ENCODE results near the gene ADAMTSL3.
"Not testable (repeated sequence)": the region's sequence is repeated elsewhere in the genome, so short reads cannot be mapped to it uniquely, and the experiment has no call there.

ADAMTSL3 gene

DNA sequence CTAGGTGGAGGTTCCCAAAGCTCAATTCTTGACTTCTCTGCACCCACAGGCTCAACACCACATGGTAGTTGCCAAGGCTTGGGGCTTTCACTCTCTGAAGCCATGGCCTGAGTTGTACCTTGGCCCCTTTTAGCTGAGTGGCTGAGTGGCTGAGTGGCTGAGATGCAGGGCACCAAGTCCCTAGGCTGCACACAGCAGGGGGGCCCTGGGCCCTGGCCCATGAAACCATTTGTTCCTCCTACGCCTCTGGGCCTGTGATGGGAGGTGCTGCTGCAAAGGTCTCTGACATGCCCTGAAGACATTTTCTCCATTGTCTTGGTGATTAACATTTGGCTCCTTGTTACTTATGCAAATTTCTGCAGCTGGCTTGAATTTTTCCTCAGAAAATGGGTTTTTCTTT, 103.4 kb downstream of the ADAMTSL3 start:
- not testable (repeated sequence) for FAIRE-seq

DNA sequence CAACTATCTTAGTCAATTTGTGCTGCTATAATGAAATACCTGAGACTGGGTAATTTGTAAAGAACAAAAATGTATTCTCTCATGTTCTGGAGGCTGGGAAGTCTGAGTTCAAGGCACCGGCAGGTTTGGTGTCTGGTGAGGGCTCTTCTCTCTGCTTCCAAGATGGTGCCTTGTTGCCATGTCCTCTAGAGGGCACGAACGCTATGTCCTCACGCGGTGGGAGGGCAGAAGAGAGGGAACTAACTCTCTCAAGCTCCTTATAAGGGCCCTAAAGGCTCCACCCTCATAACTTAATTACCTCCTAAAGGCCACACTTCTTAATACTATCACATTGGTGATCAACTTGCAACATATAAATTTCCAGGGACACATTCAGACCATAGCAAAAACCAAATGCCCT, 108.4 kb downstream of the ADAMTSL3 start:
- no peak for FAIRE-seq

DNA sequence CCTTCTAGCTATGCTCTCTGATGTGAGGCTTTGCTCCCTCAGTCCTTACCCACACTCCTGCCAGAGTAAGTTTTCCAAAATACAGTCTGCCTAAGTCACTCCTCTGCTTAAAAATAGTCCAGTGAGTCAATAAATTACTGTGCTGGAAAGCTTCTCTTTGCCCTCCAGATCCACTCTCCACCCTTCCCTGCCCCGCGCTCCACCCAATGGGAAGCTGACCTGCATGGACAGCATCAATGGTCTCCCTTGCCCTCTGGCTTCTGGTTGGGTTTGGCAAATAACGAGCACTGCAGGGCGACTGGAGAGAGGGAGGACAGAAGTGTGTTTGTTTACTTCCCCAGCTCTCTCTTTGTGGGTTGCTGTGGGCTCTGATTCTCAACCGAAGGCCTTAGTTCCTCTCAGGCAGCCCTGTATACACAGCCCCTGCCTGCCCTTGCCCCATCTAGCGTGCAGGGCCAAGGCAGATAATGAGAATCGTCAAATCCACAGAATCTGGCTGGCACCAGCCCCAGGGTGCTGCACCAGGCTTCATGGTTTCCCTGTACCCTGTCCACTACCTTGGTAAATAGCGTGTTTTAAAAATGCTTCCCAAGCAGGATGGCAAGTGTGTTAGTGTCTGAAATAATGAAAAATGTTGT, 110.4 kb downstream of the ADAMTSL3 start:
- FAIRE-seq: no peak

- FAIRE-seq: no peak
These were observed 112.4 kb downstream of the ADAMTSL3 start for GRCh38 chr15:83766339-83766738.

DNA sequence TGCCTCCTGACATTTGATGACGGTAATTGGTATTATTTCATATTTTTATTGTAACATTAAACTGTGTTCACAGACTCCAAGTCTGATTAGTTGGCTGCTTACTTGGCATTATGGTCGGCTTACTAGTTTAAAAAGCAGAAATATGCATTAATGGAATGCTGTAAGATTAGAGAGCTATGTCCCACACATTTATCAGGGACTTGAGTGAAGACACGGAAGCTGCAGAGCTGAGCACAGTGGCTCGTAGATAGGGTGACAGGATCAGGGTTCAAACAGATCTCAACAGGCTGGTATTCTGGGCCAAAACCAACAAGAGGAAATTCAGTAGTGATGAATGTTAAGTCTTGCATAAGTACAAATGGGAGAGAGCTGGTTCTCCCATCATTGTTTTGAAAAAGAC, 113.8 kb downstream of the ADAMTSL3 start:
- FAIRE-seq: no peak

DNA sequence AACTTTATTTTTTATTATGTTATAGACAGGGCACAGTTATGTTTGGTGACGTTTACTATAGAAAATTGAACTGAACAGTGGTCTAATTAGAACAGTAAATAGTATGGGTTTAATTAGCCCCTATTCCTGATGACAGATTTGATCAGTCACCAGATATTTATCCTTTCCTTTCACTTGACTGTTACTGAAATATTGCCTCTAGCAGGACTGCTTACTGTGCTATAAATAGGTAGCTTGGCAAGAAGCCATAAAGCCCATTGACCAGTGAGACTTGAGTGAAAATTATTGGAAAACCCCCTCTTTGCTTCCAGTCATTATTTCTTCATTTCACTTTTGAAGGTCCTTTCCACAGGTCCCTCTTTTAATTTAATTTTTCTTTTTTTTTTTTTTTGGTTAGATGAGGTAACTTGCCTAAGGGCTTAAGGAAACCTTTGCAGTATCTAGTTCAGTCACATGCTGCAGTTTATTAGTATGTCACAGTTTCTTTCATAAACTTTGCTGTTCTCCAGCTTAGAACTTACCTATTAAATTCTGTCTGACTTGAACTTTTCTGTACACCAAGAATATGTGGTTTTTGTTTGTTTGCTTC, 115.6 kb downstream of the ADAMTSL3 start:
- no peak for FAIRE-seq

- FAIRE-seq: no peak
These were observed 121.8 kb downstream of the ADAMTSL3 start for GRCh38 chr15:83775738-83776137.

GRCh38 chr15:83776986-83777385, 123.1 kb downstream of the ADAMTSL3 start:
- FAIRE-seq: no peak

- no peak for FAIRE-seq
These were observed 129.3 kb downstream of the ADAMTSL3 start for GRCh38 chr15:83783227-83783626.

DNA sequence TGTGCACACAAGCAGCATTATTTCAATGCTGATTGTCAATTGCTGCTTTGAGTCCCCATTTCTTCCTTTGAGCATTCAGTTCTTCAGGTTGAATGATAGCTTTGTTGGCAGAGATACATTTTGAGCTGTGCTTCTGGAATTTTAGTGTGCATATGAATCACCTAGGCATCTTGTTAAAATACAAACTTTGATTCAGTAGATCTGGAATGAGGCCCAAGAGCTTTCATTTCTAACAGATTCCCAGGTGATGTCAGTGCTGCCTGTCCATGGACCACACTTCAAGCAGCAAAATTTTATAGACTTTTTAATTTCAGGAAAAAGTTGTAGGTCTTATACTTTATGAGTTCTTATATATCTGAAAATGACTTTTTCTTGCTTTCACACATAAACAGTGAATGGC, 131.1 kb downstream of the ADAMTSL3 start:
- FAIRE-seq: no peak

- no peak for FAIRE-seq
These were observed 132.4 kb downstream of the ADAMTSL3 start for GRCh38 chr15:83786336-83786735.

GRCh38 chr15:83793069-83793468, 139.1 kb downstream of the ADAMTSL3 start:
- no peak for FAIRE-seq

- FAIRE-seq: no peak
These were observed 140.3 kb downstream of the ADAMTSL3 start for GRCh38 chr15:83794209-83794608.

- no peak for FAIRE-seq
These were observed 155.4 kb downstream of the ADAMTSL3 start for GRCh38 chr15:83809345-83809744.

DNA sequence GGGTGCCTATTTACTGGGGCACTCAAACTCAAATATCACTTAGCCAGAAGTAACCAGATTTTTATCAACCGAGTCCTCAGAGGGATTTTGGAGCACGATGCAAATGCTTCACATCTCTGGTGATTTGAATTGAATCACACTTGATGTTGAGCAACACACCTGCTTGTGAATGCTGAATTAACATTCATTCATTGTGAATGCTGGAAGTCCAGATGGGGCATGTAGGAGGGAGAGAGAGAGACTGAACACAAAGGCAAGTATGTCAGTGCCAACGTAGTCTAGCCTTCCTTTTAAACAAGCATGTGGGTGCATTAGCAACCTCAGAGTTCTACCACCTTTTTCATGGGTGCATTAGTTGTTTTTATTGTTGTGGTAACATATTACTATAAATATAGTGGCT, 156.2 kb downstream of the ADAMTSL3 start:
- FAIRE-seq: no peak

- FAIRE-seq: no peak
These were observed 159.8 kb downstream of the ADAMTSL3 start for GRCh38 chr15:83813682-83814081.

- no peak for FAIRE-seq
These were observed 161.6 kb downstream of the ADAMTSL3 start for GRCh38 chr15:83815506-83815905.

GRCh38 chr15:83816124-83816883, 162.4 kb downstream of the ADAMTSL3 start:
- no peak for FAIRE-seq

- FAIRE-seq: no peak
These were observed 164.7 kb downstream of the ADAMTSL3 start for GRCh38 chr15:83818591-83818990.

GRCh38 chr15:83830381-83830780, 176.5 kb downstream of the ADAMTSL3 start:
- no peak for FAIRE-seq

GRCh38 chr15:83833569-83833968, 179.6 kb downstream of the ADAMTSL3 start:
- FAIRE-seq: no peak

DNA sequence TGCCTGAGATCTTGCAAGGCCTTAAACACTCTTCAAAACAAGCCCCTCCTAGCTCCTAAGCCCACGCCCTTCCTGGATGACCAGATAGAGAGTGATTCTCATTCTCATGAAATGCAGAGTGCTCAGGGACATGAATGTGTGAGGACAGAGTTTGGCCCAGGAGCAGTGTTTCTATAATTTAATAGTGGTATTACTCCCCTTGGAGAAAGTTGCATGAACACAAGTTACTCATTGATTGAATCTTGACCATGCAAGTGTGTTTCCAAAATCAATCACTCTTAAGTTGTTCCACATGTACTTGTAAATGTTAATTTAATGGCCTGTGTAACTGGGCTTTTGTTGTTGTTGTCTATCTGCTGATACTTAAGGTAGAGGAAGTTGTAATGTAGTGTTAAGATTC, 181.6 kb downstream of the ADAMTSL3 start:
- FAIRE-seq: no peak

DNA sequence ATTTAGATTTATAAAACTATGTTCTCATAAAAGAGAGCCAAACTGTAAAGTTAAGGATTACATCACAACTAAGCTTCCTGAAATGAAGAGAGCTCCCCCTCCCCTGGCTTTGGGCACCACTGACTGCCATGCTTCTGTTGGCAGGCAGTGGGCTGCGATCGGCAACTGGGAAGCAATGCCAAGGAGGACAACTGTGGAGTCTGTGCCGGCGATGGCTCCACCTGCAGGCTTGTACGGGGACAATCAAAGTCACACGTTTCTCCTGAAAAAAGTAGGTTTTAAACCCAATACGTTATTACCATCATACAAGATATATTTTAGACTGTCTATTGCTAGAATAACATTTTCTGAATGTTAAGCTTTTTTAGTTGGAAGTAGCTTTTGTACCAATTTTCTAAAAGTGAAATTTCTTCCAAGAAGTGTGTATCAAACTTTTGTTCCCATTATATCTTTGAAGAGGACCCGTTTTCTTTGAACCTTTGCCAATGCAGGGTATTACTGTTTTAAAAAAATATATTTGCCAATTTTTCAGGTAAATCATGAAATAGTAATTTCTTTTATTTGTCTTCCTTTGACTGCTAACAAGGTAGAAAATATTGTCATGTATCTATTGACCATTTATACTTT, 184.1 kb downstream of the ADAMTSL3 start:
- no peak for FAIRE-seq

- no peak for FAIRE-seq
These were observed 184.8 kb downstream of the ADAMTSL3 start for GRCh38 chr15:83838763-83839162.

Data from G401.6 (cell line).